ENCODE results near the gene TBC1D8. TPM values are rescaled to one million over a fixed set of nuclear protein-coding genes. Genes with fewer than 3 reads are reported as not detected.

Gene TBC1D8
- total and polyA plus RNA-seq, 7 experiments from 2014 or later: 0.30 to 20.1 (median 2.2) TPM

- no peak overlapping the region for H3K4me3 ChIP-seq (ENCODE audit: low read length)
- no peaks in the 10 kb centered on the region for H3K4me1 ChIP-seq (ENCODE audit: control insufficient read depth in 2 of 2, insufficient read depth in 2 of 2, low read length in 2 of 2)
- ATAC-seq (no peak), DNase-seq (no peak)
- H3K27ac ChIP-seq (ENCODE audit: low read depth, low read length): no peak overlapping the region
- intact Hi-C loops (cut with micrococcal nuclease): no loop called here
- ChIA-PET CTCF (no interaction called here), POLR2A (no interaction called here)
- no peaks in the 10 kb centered on the region for H3K27me3 ChIP-seq (ENCODE audit: control insufficient read depth in 2 of 2, insufficient read depth in 2 of 2, low read length in 2 of 2)
- no peaks in the 10 kb centered on the region for H3K4me1 Mint-ChIP-seq
- no peak overlapping the region for H3K4me3 Mint-ChIP-seq
- H3K27ac Mint-ChIP-seq: no peak overlapping the region
- no peaks in the 10 kb centered on the region for H3K36me3 Mint-ChIP-seq
- H3K36me3 ChIP-seq (ENCODE audit: control insufficient read depth in 2 of 3, insufficient read depth in 3 of 3, low read length in 3 of 3): no peaks in the 10 kb centered on the region
- no peaks in the 10 kb centered on the region for H3K9me3 Mint-ChIP-seq
- H3K27me3 Mint-ChIP-seq: no peaks in the 10 kb centered on the region
- H3K9me3 ChIP-seq (ENCODE audit: control insufficient read depth in 2 of 3, low read length in 3 of 3): no peaks in the 10 kb centered on the region
Measured at GRCh38 chr2:101064505-101064867, 86.7 kb downstream of the TBC1D8 start.

- Histone ChIP-seq H3K4me1 (ENCODE audit: control insufficient read depth in 2 of 2, insufficient read depth in 2 of 2, low read length in 2 of 2) (no peaks in the 10 kb centered on the region), H3K36me3 (ENCODE audit: control insufficient read depth in 2 of 3, insufficient read depth in 3 of 3, low read length in 3 of 3) (no peaks in the 10 kb centered on the region), H3K27ac (ENCODE audit: low read depth, low read length) (no peak overlapping the region), H3K9me3 (ENCODE audit: control insufficient read depth in 2 of 3, low read length in 3 of 3) (no peaks in the 10 kb centered on the region), H3K27me3 (ENCODE audit: control insufficient read depth in 2 of 2, insufficient read depth in 2 of 2, low read length in 2 of 2) (no peaks in the 10 kb centered on the region), H3K4me3 (ENCODE audit: low read length) (no peak overlapping the region)
- no peaks in the 10 kb centered on the region for H3K27me3 Mint-ChIP-seq
- ATAC-seq (no peak), DNase-seq (no peak)
- intact Hi-C loops (cut with micrococcal nuclease): no loop called here
- POLR2A ChIA-PET: no interaction called here
- CTCF ChIA-PET: no interaction called here
- H3K4me3 Mint-ChIP-seq: no peak overlapping the region
- no peaks in the 10 kb centered on the region for H3K9me3 Mint-ChIP-seq
- no peaks in the 10 kb centered on the region for H3K36me3 Mint-ChIP-seq
- no peaks in the 10 kb centered on the region for H3K4me1 Mint-ChIP-seq
- H3K27ac Mint-ChIP-seq: no peak overlapping the region
Measured at GRCh38 chr2:101064125-101064502, 87.1 kb downstream of the TBC1D8 start.

- no peaks in the 10 kb centered on the region for H3K27me3 Mint-ChIP-seq
- Histone ChIP-seq H3K27me3 (ENCODE audit: control insufficient read depth in 2 of 2, insufficient read depth in 2 of 2, low read length in 2 of 2) (no peaks in the 10 kb centered on the region), H3K4me1 (ENCODE audit: control insufficient read depth in 2 of 2, insufficient read depth in 2 of 2, low read length in 2 of 2) (no peaks in the 10 kb centered on the region), H3K36me3 (ENCODE audit: control insufficient read depth in 2 of 3, insufficient read depth in 3 of 3, low read length in 3 of 3) (no peaks in the 10 kb centered on the region), H3K27ac (ENCODE audit: low read depth, low read length) (no peak overlapping the region), H3K9me3 (ENCODE audit: control insufficient read depth in 2 of 3, low read length in 3 of 3) (no peaks in the 10 kb centered on the region), H3K4me3 (ENCODE audit: low read length) (no peak overlapping the region)
- no peaks in the 10 kb centered on the region for H3K4me1 Mint-ChIP-seq
- H3K4me3 Mint-ChIP-seq: no peak overlapping the region
- ChIA-PET CTCF (interaction anchor here (0.6 kb wide), 1 partner anchor 24 kb away, joined by 3 read pairs; no protein-coding TSS in a partner anchor), POLR2A (interaction anchor here (0.7 kb wide), 1 partner anchor 31 kb away, joined by 3 read pairs; no protein-coding TSS in a partner anchor)
- intact Hi-C loops (cut with micrococcal nuclease): no loop called here
- H3K9me3 Mint-ChIP-seq: no peaks in the 10 kb centered on the region
- no peaks in the 10 kb centered on the region for H3K36me3 Mint-ChIP-seq
- H3K27ac Mint-ChIP-seq: no peak overlapping the region
- DNase-seq (no peak), ATAC-seq (no peak)
Measured at GRCh38 chr2:101063352-101064124, 87.6 kb downstream of the TBC1D8 start.

GRCh38 chr2:101058386-101058785, 92.8 kb downstream of the TBC1D8 start:
- Mint-ChIP-seq H3K4me1 (no peaks in the 10 kb centered on the region), H3K9me3 (no peaks in the 10 kb centered on the region), H3K27me3 (no peaks in the 10 kb centered on the region), H3K27ac (no peak overlapping the region), H3K36me3 (peaks cover 0 to 5% (median 0%) of the 10 kb centered on the region in 5 donors), H3K4me3 (no peak overlapping the region)
- Histone ChIP-seq H3K4me1 (ENCODE audit: control insufficient read depth in 2 of 2, insufficient read depth in 2 of 2, low read length in 2 of 2) (no peaks in the 10 kb centered on the region), H3K27me3 (ENCODE audit: control insufficient read depth in 2 of 2, insufficient read depth in 2 of 2, low read length in 2 of 2) (no peaks in the 10 kb centered on the region), H3K27ac (ENCODE audit: low read depth, low read length) (no peak overlapping the region), H3K36me3 (ENCODE audit: control insufficient read depth in 2 of 3, insufficient read depth in 3 of 3, low read length in 3 of 3) (no peaks in the 10 kb centered on the region), H3K4me3 (ENCODE audit: low read length) (no peak overlapping the region), H3K9me3 (ENCODE audit: control insufficient read depth in 2 of 3, low read length in 3 of 3) (no peaks in the 10 kb centered on the region)
- ChIA-PET POLR2A (no interaction called here), CTCF (no interaction called here)
- ATAC-seq: no peak
- DNase-seq: no peak
- intact Hi-C loops (cut with micrococcal nuclease): no loop called here

GRCh38 chr2:101057051-101057933, 93.9 kb downstream of the TBC1D8 start:
- Mint-ChIP-seq H3K4me1 (no peaks in the 10 kb centered on the region), H3K27ac (no peak overlapping the region), H3K36me3 (peaks cover 0 to 5% (median 0%) of the 10 kb centered on the region in 5 donors), H3K9me3 (no peaks in the 10 kb centered on the region), H3K27me3 (peaks cover 0 to 2% (median 0%) of the 10 kb centered on the region in 5 donors), H3K4me3 (no peak overlapping the region)
- Histone ChIP-seq H3K36me3 (ENCODE audit: control insufficient read depth in 2 of 3, insufficient read depth in 3 of 3, low read length in 3 of 3) (no peaks in the 10 kb centered on the region), H3K9me3 (ENCODE audit: control insufficient read depth in 2 of 3, low read length in 3 of 3) (no peaks in the 10 kb centered on the region), H3K4me3 (ENCODE audit: low read length) (no peak overlapping the region), H3K27me3 (ENCODE audit: control insufficient read depth in 2 of 2, insufficient read depth in 2 of 2, low read length in 2 of 2) (no peaks in the 10 kb centered on the region), H3K4me1 (ENCODE audit: control insufficient read depth in 2 of 2, insufficient read depth in 2 of 2, low read length in 2 of 2) (no peaks in the 10 kb centered on the region), H3K27ac (ENCODE audit: low read depth, low read length) (no peak overlapping the region)
- DNase-seq (no peak), ATAC-seq (no peak)
- ChIA-PET CTCF (no interaction called here), POLR2A (interaction anchor here (0.7 kb wide), 1 partner anchor 56 kb away, joined by 3 read pairs; no protein-coding TSS in a partner anchor)
- intact Hi-C loops (cut with micrococcal nuclease): no loop called here

GRCh38 chr2:101053117-101053516, 98.1 kb downstream of the TBC1D8 start:
- intact Hi-C loops (cut with micrococcal nuclease): no loop called here
- Mint-ChIP-seq H3K4me1 (no peaks in the 10 kb centered on the region), H3K27ac (no peak overlapping the region), H3K9me3 (no peaks in the 10 kb centered on the region), H3K27me3 (peaks cover 0 to 2% (median 0%) of the 10 kb centered on the region in 5 donors), H3K36me3 (peaks cover 0 to 10% (median 3%) of the 10 kb centered on the region in 5 donors), H3K4me3 (no peak overlapping the region)
- Histone ChIP-seq H3K27ac (ENCODE audit: low read depth, low read length) (no peak overlapping the region), H3K4me3 (ENCODE audit: low read length) (no peak overlapping the region), H3K27me3 (ENCODE audit: control insufficient read depth in 2 of 2, insufficient read depth in 2 of 2, low read length in 2 of 2) (no peaks in the 10 kb centered on the region), H3K36me3 (ENCODE audit: control insufficient read depth in 2 of 3, insufficient read depth in 3 of 3, low read length in 3 of 3) (no peaks in the 10 kb centered on the region), H3K4me1 (ENCODE audit: control insufficient read depth in 2 of 2, insufficient read depth in 2 of 2, low read length in 2 of 2) (no peaks in the 10 kb centered on the region), H3K9me3 (ENCODE audit: control insufficient read depth in 2 of 3, low read length in 3 of 3) (no peaks in the 10 kb centered on the region)
- CTCF ChIA-PET: no interaction called here
- DNase-seq: no peak
- POLR2A ChIA-PET: no interaction called here
- no peak for ATAC-seq
